Measurements from ENCODE around the gene ST13. TPM values are rescaled to one million over a fixed set of nuclear protein-coding genes. Genes with fewer than 3 reads are reported as not detected.

Gene ST13
- total and polyA plus RNA-seq, 3 donors from 2014 or later: 139 to 345 (median 149) TPM

GRCh38 chr22:40857309-40857855, 943 bp upstream of the ST13 start:
- no peak for TF ChIP-seq POLR2A (IDR thresholded peaks at IDR 0.05)
- TF ChIP-seq, protein P1, sequence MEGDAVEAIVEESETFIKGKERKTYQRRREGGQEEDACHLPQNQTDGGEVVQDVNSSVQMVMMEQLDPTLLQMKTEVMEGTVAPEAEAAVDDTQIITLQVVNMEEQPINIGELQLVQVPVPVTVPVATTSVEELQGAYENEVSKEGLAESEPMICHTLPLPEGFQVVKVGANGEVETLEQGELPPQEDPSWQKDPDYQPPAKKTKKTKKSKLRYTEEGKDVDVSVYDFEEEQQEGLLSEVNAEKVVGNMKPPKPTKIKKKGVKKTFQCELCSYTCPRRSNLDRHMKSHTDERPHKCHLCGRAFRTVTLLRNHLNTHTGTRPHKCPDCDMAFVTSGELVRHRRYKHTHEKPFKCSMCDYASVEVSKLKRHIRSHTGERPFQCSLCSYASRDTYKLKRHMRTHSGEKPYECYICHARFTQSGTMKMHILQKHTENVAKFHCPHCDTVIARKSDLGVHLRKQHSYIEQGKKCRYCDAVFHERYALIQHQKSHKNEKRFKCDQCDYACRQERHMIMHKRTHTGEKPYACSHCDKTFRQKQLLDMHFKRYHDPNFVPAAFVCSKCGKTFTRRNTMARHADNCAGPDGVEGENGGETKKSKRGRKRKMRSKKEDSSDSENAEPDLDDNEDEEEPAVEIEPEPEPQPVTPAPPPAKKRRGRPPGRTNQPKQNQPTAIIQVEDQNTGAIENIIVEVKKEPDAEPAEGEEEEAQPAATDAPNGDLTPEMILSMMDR (IDR thresholded peaks at IDR 0.05): no peak
- 2 to 4% methylated on average over 11 to 18 of the region's 18 CpGs for WGBS, 2 donors

DNA sequence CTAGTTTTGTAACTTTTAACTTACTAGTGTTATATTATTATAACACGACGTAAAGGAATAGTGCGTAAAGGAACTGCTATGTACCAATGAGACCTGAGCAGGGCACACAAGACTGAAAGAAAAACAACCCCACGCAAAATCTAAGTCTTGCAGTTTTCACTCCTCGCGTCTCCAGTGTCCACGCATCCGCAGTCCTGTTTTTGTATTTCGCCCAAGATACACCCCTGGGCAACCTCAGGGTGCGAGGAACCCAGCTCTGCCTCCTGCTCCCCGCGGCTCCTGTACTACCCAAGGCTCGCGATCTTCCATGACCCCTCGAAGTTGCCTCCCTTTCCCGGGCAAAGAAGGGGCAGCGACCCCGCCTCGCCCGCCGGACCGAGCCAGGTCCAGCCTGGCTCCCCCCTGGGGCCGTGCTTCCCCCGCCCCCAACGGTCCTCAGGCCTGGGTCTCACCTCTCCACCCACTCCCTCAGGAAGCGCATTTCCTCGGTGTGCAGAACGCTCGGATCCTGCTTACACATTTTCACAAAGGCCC, 393 bp downstream of the ST13 start:
- H3K27me3 ChIP-seq: no peaks in the 10 kb centered on the region
- H3K4me3 ChIP-seq: peak overlapping the region; percentile 94 to 100
- intact Hi-C loops (cut with DNase I; ENCODE audit: low total_unique reads): no loop called here
- H3K27ac ChIP-seq: peak overlapping the region; percentile 99 to 100
- H3K36me3 ChIP-seq (ENCODE audit: low read depth, missing control alignments): no peaks in the 10 kb centered on the region
- H3K4me1 ChIP-seq: peaks cover 44% of the 10 kb centered on the region
- WGBS, 2 donors: 1% methylated on average over 24 to 29 of the region's 29 CpGs
- H3K9me3 ChIP-seq: no peaks in the 10 kb centered on the region
- no peak for DNase-seq
- TF ChIP-seq, protein P1 (IDR thresholded peaks at IDR 0.05): no peak
- no peak for TF ChIP-seq POLR2A (IDR thresholded peaks at IDR 0.05)

More at GRCh38 chr22:40857309-40857855, 943 bp upstream of the ST13 start:
- intact Hi-C loops (cut with DNase I; ENCODE audit: low total_unique reads): no loop called here
- H3K4me3 ChIP-seq: peak overlapping the region; percentile 94 to 100
- H3K4me1 ChIP-seq: peaks cover 39% of the 10 kb centered on the region
- no peaks in the 10 kb centered on the region for H3K36me3 ChIP-seq (ENCODE audit: low read depth, missing control alignments)
- no peak for DNase-seq
- no peaks in the 10 kb centered on the region for H3K27me3 ChIP-seq
- H3K27ac ChIP-seq: peak overlapping the region; percentile 99 to 100
- no peaks in the 10 kb centered on the region for H3K9me3 ChIP-seq

DNA sequence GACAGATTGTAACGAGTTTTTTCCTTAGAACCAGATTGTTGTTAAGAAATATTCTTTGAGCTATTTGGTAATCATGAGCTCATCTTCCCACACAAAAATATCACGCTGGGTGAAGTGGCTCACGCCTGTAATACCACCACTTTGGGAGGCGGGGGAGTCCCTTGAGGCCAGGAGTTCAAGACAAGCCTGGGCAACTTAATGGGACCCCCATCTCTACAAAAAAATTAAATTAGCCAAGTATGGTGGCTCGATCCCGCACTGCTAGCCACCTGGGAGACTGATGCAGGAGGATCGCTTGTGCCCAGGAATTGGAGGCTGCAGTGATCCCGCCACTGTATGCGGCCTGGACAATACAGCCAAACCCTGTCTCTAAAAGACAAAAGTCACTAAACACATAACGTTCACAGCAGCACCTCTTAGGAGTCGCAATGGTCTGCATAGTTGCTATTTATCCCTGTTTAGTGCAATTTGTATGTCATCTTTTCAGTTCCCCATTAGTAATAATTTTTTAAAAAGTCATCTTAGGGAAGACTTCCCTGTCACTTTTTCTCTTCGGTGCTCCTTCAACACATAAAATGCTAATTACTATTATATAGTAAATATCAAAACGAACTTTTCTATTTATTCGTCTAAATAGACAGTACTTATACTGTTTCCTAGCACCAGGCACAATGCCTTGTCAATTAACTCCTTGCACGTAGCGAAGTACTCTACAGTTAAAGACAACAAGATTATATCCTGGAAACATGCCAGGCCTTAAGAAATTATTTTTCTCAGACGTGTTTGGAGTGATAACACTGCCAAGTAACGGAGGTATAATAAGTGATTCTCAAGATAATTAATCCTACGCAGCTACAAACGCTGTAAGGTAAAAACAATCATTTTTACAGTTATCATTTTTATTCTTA, 1.1 kb downstream of the ST13 start:
- Histone ChIP-seq H3K27me3 (no peaks in the 10 kb centered on the region), H3K4me1 (peaks cover 44% of the 10 kb centered on the region), H3K36me3 (ENCODE audit: low read depth, missing control alignments) (no peaks in the 10 kb centered on the region), H3K9me3 (no peaks in the 10 kb centered on the region), H3K4me3 (peak overlapping the region; percentile 94 to 100), H3K27ac (peak overlapping the region; percentile 99 to 100)
- 12 to 19% methylated on average over 20 of the region's 20 CpGs for WGBS, 2 donors
- no peak for TF ChIP-seq POLR2A (IDR thresholded peaks at IDR 0.05)
- TF ChIP-seq, protein P1 (IDR thresholded peaks at IDR 0.05): no peak
- intact Hi-C loops (cut with DNase I; ENCODE audit: low total_unique reads): no loop called here
- peak; percentile 29 for DNase-seq

- Histone ChIP-seq H3K27me3 (no peaks in the 10 kb centered on the region), H3K27ac (peak overlapping the region; percentile 99 to 100), H3K9me3 (no peaks in the 10 kb centered on the region), H3K4me1 (peaks cover 44% of the 10 kb centered on the region), H3K36me3 (ENCODE audit: low read depth, missing control alignments) (no peaks in the 10 kb centered on the region), H3K4me3 (no peak overlapping the region)
- WGBS, 2 donors: 9 to 21% methylated on average over 3 of the region's 3 CpGs
- TF ChIP-seq, protein P1 (IDR thresholded peaks at IDR 0.05): no peak
- TF ChIP-seq POLR2A (IDR thresholded peaks at IDR 0.05): no peak
- intact Hi-C loops (cut with DNase I; ENCODE audit: low total_unique reads): no loop called here
- peak; percentile 37 for DNase-seq
Measured at GRCh38 chr22:40853961-40854360, 2.5 kb downstream of the ST13 start.

Measured in testis (tissue), 3 donors.